NCI-H2029 (cell line): Measurements from ENCODE around the gene GSE1.

Source experiments
- DNase-seq: peaks from one replicate; lab custom pipeline; 2025; lab: John Stamatoyannopoulos, UW

GSE1 gene

GRCh38 chr16:85707528-85708095 lies 94.5 kb downstream of the GSE1 start:
- peak; percentile 22 for DNase-seq

GRCh38 chr16:85708338-85708737 lies 95.2 kb downstream of the GSE1 start:
- DNase-seq: no peak

GRCh38 chr16:85709766-85710585 lies 96.9 kb downstream of the GSE1 start:
- DNase-seq: no peak

DNA sequence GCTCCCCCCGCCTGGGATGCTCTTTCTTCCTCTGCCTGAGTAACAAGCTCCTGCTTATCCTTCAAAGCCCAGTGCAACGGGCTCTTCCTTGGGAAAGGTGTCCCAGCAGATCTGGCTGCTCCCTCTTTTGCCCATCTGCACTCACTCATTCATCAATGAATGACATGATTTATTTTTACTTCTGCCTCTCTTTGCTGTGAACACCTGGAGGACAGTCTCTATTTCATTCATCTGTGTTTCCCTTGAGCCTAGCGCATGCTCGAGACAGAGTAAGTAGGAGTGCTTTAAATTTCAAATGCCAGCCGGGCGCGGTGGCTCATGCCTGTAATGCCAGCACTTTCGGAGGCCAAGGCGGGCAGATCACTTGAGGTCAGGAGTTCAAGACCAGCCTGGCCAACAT lies 97.6 kb downstream of the GSE1 start:
- no peak for DNase-seq

DNA sequence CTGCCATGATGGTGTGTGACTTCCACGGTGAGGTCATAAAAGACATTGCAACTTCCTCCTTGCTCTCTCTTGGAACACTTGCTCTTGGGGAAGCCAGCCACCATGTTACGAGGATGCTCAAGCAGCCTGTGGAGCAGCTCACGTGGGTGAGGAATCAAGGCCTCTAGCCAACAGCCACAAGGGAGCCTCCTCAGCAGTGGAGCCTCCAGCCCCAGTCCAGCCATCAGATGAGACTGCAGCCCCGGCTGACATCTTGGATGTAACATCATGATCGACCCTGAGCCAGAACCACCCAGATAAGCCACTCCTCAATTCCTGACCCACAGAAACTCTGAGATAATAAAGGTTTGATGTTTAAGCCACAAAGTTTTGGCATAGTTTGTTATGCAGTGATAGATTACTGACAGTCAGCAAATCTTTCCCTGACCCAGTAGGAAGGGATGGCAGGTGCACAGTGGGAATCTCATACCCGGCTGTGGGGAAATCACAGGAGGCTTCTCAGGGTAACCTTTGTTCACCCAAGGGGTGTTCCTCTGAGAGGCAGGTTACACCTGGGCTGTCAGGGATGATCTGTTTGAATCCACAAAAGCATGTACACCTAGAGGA lies 99.0 kb downstream of the GSE1 start:
- no peak for DNase-seq

DNA sequence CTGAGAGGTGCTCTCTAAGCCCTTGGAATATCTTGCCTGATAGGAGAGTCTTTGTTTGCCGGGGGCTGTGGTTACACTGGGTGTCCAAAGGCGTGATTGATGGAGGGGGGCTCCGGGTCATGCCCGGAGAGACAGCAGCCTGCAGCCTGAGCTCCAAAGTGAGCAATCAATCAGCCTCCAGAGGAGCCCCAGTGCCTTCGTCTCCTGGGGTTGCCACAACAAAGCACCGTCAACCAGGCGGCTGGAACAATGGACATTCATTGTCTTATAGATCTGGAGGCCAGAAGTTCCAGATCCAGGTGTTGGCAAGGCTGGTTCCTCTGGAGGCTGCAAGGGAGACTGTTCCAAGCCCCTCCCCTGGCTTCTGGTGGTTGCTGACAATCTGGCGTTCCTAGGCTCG lies 99.7 kb downstream of the GSE1 start:
- DNase-seq: peak; percentile 35

- DNase-seq: peak; percentile 45
These were observed 102.3 kb downstream of the GSE1 start for GRCh38 chr16:85715169-85716021.

- DNase-seq: no peak
These were observed 103.0 kb downstream of the GSE1 start for GRCh38 chr16:85716022-85716679.

GRCh38 chr16:85716680-85717038 lies 103.5 kb downstream of the GSE1 start:
- no peak for DNase-seq

DNA sequence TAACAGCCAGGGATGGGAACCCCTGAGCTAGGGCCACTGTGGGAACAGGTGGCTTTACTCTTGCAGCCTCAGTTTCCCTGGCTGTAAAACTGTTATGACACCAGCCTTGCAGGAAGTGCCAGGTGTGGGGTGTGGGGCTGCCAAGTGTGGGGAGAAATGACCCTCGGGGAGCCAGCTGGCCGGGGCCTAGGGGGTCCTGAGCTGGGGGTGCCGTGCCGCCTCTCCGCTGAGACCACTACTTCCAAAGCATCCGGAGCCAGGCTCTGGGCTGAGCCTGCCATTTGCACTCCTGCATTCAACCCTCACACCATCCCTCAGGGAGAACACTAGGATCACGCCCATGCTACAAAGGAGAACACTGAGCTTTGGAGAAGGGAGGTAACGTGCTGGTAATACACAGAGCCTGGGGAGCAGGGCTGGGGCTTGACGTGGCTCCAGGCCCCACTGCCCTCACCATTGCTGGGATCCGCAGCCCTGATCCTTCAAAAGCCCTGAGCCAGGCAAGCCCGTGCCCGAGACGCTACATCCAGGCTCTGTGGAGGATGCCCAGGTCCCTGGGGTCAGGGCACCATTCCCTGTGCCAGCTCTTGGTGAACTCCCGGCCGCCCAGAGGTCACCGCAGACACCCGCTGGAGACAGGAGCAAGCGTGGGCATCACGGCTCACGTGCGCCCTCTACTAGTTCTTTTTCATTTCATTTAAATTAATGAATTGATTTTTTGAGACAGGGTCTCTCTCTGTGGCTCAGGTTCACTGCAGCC lies 104.5 kb downstream of the GSE1 start:
- DNase-seq: peak; percentile 46

DNA sequence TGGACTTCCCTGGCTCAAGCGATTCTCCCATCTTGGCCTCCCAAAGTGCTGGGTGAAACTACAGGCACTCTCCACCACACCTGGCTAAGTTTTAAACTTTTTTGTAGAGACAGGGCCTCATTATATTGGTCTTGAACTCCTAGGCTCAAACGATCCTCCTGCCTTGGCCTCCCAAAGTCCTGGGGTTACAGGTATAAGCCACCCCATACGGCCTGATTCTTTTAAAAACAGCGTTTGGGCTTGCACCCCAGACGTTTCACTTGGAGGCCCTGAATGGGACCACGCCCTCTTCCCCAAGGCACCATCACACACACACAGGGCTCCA lies 105.0 kb downstream of the GSE1 start:
- DNase-seq: no peak

DNA sequence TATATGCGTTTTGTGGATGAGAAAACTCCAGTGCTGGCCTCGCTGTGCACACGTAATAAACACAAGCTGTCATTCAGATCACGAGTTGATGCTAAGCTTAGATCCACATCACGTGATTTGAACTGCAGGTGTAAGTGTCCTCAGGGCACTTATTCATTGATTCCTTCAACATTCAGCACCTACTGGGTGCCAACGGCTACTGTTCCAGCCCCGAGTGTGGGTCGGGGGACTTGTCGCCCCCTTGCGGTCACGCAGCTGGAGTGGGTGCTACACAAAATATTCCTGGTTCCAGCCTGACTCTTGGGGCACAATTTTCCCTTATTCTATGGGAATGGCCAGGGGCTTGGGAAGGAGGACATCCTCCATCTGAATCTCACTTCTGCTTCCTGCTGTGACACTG lies 105.6 kb downstream of the GSE1 start:
- no peak for DNase-seq

GRCh38 chr16:85719605-85720301 lies 106.6 kb downstream of the GSE1 start:
- DNase-seq: no peak

DNA sequence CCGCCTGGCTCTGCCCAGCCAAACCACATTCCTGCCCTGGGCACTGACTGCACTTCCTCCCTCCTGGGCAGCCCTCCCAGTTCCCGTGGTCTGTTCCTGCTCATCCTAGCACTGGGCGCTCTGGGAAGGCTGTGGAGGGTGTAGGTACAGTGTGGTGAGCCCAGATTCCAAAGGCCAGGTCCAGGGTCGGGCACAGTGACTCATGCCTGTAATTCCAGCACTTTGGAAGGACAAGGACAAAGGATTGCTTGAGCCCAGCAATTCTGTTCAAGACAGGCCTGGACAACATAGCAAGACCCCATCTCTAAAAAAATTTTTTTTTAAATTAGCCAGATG lies 107.1 kb downstream of the GSE1 start:
- DNase-seq: peak; percentile 15

DNA sequence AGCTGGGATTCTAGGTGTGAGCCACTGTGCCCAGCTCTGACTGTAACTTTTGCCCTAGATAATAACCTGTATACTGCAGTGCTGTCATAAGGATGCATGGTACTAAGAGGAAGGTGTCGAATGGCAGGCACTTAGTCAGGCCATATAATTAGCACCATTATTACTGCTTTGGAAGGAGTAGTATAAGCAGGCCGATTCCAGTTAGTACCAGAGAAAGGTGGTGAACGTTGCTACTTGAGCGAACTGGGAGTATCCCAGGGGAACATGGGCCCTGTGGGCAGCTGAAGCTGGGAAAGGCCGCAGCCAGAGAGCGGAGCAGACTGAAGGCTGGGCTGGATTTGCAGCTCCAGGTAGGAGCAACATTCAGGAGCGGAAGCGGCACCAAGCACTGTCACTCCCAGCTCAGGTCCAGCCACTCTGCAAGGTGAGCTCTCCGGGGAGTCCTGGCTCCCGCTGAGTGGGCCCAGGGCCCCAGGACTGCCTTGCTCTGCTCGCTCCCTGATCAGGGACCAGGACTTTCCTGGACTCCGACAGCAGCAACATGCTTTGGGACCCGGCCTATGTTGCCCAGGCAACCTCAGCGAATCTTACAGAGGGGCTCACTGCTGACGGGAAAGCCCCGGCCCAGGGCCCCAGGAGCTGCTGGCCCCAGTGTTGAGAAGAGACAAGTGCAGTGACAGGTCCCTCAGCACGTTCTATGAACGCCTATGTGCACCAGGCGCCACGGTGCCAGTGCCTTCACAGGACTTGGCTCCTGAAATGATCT lies 109.2 kb downstream of the GSE1 start:
- peak; percentile 66 for DNase-seq

DNA sequence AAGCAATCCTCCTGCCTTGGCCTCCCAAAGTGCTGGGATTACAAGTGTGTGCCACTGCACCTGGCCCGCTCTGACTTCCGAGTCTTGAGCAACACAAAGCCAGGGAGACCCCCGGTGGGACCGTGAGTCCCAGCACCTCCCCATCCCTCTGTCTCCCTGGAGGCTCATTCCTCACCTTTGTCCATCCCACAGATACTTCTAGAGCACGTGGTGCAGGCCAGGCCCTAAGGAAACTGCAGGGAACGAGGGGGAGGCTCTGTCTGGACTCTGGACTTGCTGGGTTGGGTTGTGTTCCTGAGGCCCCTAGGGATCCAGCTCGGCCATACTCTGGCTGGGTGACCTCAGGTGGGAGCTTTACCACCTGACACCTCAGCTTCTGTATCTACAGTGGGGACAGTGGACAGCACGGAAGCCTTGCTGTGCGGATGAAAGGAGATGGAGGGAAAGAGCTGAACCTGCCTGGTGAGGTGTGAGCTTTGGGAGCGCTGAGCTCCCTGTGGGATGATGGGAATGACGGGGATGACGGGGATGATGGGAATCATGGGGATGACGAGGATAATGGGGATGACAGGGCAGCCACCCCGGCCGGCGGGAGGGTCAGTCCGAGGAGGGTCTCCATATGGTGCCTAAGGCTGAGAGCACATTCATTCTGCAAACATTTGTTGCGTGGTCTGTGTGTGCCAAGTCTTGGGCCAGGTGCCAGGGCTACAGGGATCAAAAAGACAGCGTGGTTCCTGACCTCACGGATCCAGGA lies 111.2 kb downstream of the GSE1 start:
- no peak for DNase-seq

GRCh38 chr16:85724936-85725335 lies 111.8 kb downstream of the GSE1 start:
- DNase-seq: no peak
